Mesenchymal stem cell (in vitro differentiated cells and primary cell): ENCODE measurements around the gene CHCHD4.

Source experiments
- DNase-seq: peaks from one replicate; pipeline ENCODE4 v3.0.0-alpha.2; 2013
- H2AFZ ChIP-seq: one replicate; pipeline ENCODE4 v1.6.1; 2013; ENCODE audit warnings: low read depth, mild to moderate bottlenecking, control low read depth, inconsistent platforms, low read length, moderate library complexity
- H2AK5ac ChIP-seq: 2 replicates; pipeline ENCODE4 v1.6.1; 2013; ENCODE audit warnings: low read length, moderate library complexity, mild to moderate bottlenecking, inconsistent platforms; ENCODE audit not compliant: severe bottlenecking
- H2BK120ac ChIP-seq: one replicate; pipeline ENCODE4 v1.6.1; 2013; ENCODE audit warnings: low read depth, mild to moderate bottlenecking, inconsistent platforms, low read length, moderate library complexity
- H2BK12ac ChIP-seq, 2 experiments: one replicate each; pipeline ENCODE4 v1.6.1; 2013; ENCODE audit warnings: inconsistent platforms in 2 of 2, low read length in 2 of 2, mild to moderate bottlenecking in 2 of 2, moderate library complexity in 2 of 2, control low read depth in 1 of 2
- H2BK15ac ChIP-seq: one replicate; pipeline ENCODE4 v1.6.1; 2013; ENCODE audit warnings: mild to moderate bottlenecking, low read depth, inconsistent platforms; ENCODE audit not compliant: poor library complexity, severe bottlenecking
- H2BK5ac ChIP-seq: 2 replicates; pipeline ENCODE4 v1.6.1; 2013; ENCODE audit warnings: low read depth, mild to moderate bottlenecking, low read length, control low read depth, inconsistent platforms; ENCODE audit not compliant: poor library complexity, severe bottlenecking
- H3K14ac ChIP-seq, 2 experiments: one replicate each; pipeline ENCODE4 v1.6.1; 2013; ENCODE audit warnings: inconsistent platforms in 2 of 2, low read length in 2 of 2, control low read depth in 1 of 2, mild to moderate bottlenecking in 1 of 2, moderate library complexity in 1 of 2
- H3K18ac ChIP-seq, 2 experiments: one replicate each; pipeline ENCODE4 v1.6.1; 2013; ENCODE audit warnings: inconsistent platforms in 2 of 2, low read length in 2 of 2, control low read depth in 1 of 2, low read depth in 1 of 2, mild to moderate bottlenecking in 1 of 2
- H3K23ac ChIP-seq, 2 experiments: one replicate each; pipeline ENCODE4 v1.6.1; 2013; ENCODE audit warnings: inconsistent platforms in 2 of 2, low read length in 2 of 2, mild to moderate bottlenecking in 2 of 2, moderate library complexity in 2 of 2, control low read depth in 1 of 2
- H3K27ac ChIP-seq: 2 replicates; pipeline ENCODE4 v1.5.1; 2013; ENCODE audit warnings: mild to moderate bottlenecking, moderate library complexity, low read length, control low read depth, inconsistent platforms; ENCODE audit not compliant: poor library complexity, severe bottlenecking
- H3K27me3 ChIP-seq, 2 experiments: 2 replicates each; pipeline versions ENCODE4 v1.6.1 to v1.7.0; 2013; ENCODE audit warnings: low read length in 2 of 2, mild to moderate bottlenecking in 2 of 2, moderate library complexity in 2 of 2, control low read depth in 1 of 2, inconsistent platforms in 1 of 2; ENCODE audit not compliant: control insufficient read depth in 1 of 2, insufficient read depth in 1 of 2
- H3K36me3 ChIP-seq, 2 experiments: 2 replicates each; pipeline versions ENCODE4 v1.6.1 to v1.7.0; 2013; ENCODE audit warnings: low read length in 2 of 2, control low read depth in 1 of 2, inconsistent platforms in 1 of 2, low read depth in 1 of 2, mild to moderate bottlenecking in 1 of 2; ENCODE audit not compliant: insufficient read depth in 2 of 2, control insufficient read depth in 1 of 2
- H3K4ac ChIP-seq, 2 experiments: one replicate each; pipeline ENCODE4 v1.6.1; 2013; ENCODE audit warnings: inconsistent platforms in 2 of 2, low read length in 2 of 2, mild to moderate bottlenecking in 2 of 2, moderate library complexity in 2 of 2, control low read depth in 1 of 2, low read depth in 1 of 2
- H3K4me1 ChIP-seq: 2 replicates; pipeline ENCODE4 v1.6.1; 2013; ENCODE audit warnings: low read depth, low read length, control low read depth; ENCODE audit not compliant: control insufficient read depth, insufficient read depth
- H3K4me2 ChIP-seq: 2 replicates; pipeline ENCODE4 v1.6.1; 2013; ENCODE audit warnings: low read length, mild to moderate bottlenecking, inconsistent platforms; ENCODE audit not compliant: poor library complexity, severe bottlenecking
- H3K4me3 ChIP-seq, 2 experiments: 2 replicates each; pipeline versions ENCODE4 v1.5.1 to v1.7.0; 2013; ENCODE audit warnings: low read length in 2 of 2, mild to moderate bottlenecking in 2 of 2, control low read depth in 1 of 2, low read depth in 1 of 2; ENCODE audit not compliant: insufficient read depth in 1 of 2
- H3K79me1 ChIP-seq: replicated peaks from 2 replicates; pipeline ENCODE4 v1.6.1; 2013; ENCODE audit warnings: mild to moderate bottlenecking, control low read depth, low read length, inconsistent platforms; ENCODE audit not compliant: poor library complexity, severe bottlenecking
- H3K9ac ChIP-seq: 2 replicates; pipeline ENCODE4 v1.7.0; 2013; ENCODE audit warnings: mild to moderate bottlenecking, low read length, moderate library complexity
- H3K9me3 ChIP-seq: 2 replicates; pipeline ENCODE4 v1.7.0; 2013; ENCODE audit warnings: mild to moderate bottlenecking, low read length; ENCODE audit not compliant: control insufficient read depth
- H4K8ac ChIP-seq: one replicate; pipeline ENCODE4 v1.6.1; 2013; ENCODE audit warnings: inconsistent platforms, mild to moderate bottlenecking, low read length, moderate library complexity
- H4K91ac ChIP-seq: one replicate; pipeline ENCODE4 v1.6.1; 2013; ENCODE audit warnings: mild to moderate bottlenecking, low read length, inconsistent platforms
- WGBS: methylation state at CpG from one replicate; pipeline ENCODE4 v1.1.7; 2013; ENCODE audit warnings: mixed read lengths; 5-methylcytosine and 5-hydroxymethylcytosine counted together

CHCHD4 gene

GRCh38 chr3:14132120-14132519, 7.5 kb upstream of the CHCHD4 start:
- WGBS: 95% methylated on average over 8 of the region's 8 CpGs
- Histone ChIP-seq H3K9ac (no peak overlapping the region), H3K9me3 (no peaks in the 10 kb centered on the region)

DNA sequence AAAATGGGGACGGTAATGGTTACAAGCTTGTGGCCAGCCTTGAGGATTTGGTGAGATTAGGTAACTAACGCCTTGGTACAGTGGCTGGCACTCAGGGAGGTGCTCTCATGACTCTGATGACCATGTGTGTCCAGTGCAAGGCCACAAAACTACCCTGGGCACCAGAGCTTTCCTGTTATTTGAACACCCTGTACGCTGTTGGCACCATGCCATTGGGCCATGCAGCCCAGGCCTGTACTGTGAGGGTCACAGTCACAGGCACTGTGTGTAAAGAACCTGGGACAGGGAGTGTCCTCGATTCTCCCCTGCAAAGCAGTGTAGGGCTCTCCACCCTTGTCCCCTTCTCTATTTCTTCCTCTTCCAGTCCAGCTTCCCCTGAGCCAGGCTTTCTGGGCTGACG, 6.5 kb upstream of the CHCHD4 start:
- Histone ChIP-seq H2AFZ (no peak overlapping the region), H4K8ac (no peak overlapping the region), H2BK5ac (no peak overlapping the region), H3K9me3 (no peaks in the 10 kb centered on the region), H3K4me3 (no peak overlapping the region), H2BK12ac (no peak overlapping the region), H3K18ac (no peak overlapping the region), H3K4ac (no peak overlapping the region), H2BK15ac (no peak overlapping the region), H3K36me3 (peaks cover 80 to 93% of the 10 kb centered on the region in 2 experiments), H3K27me3 (no peaks in the 10 kb centered on the region), H3K79me1 (peaks cover 59% of the 10 kb centered on the region), H3K4me1 (peaks cover 11% of the 10 kb centered on the region), H3K23ac (no peak overlapping the region), H2AK5ac (no peak overlapping the region), H3K27ac (no peak overlapping the region), H4K91ac (no peak overlapping the region), H2BK120ac (no peak overlapping the region), H3K14ac (no peak overlapping the region), H3K4me2 (no peak overlapping the region), H3K9ac (no peak overlapping the region)
- DNase-seq: no peak
- 98% methylated on average over 5 of the region's 5 CpGs for WGBS

More at GRCh38 chr3:14132120-14132519, 7.5 kb upstream of the CHCHD4 start:
- Histone ChIP-seq H2AFZ (no peak overlapping the region), H2AK5ac (no peak overlapping the region), H3K4ac (no peak overlapping the region), H2BK12ac (no peak overlapping the region), H3K4me3 (no peak overlapping the region), H3K27ac (no peak overlapping the region), H3K4me2 (no peak overlapping the region), H3K18ac (no peak overlapping the region), H3K79me1 (peaks cover 61% of the 10 kb centered on the region), H4K91ac (no peak overlapping the region), H2BK5ac (no peak overlapping the region), H3K4me1 (peaks cover 6% of the 10 kb centered on the region), H2BK15ac (no peak overlapping the region), H3K14ac (no peak overlapping the region), H3K27me3 (no peaks in the 10 kb centered on the region), H3K36me3 (peaks cover 90 to 98% of the 10 kb centered on the region in 2 experiments), H2BK120ac (no peak overlapping the region), H3K23ac (no peak overlapping the region), H4K8ac (no peak overlapping the region)
- DNase-seq: no peak

GRCh38 chr3:14130707-14131106, 6.0 kb upstream of the CHCHD4 start:
- Histone ChIP-seq H3K23ac (no peak overlapping the region), H2BK12ac (no peak overlapping the region), H4K91ac (no peak overlapping the region), H3K9ac (no peak overlapping the region), H2AFZ (no peak overlapping the region), H3K79me1 (peaks cover 59% of the 10 kb centered on the region), H2BK120ac (no peak overlapping the region), H3K27me3 (no peaks in the 10 kb centered on the region), H3K27ac (no peak overlapping the region), H2AK5ac (no peak overlapping the region), H3K4me1 (peaks cover 15% of the 10 kb centered on the region), H3K14ac (no peak overlapping the region), H3K36me3 (peaks cover 78 to 89% of the 10 kb centered on the region in 2 experiments), H2BK5ac (no peak overlapping the region), H3K4me2 (no peak overlapping the region), H3K18ac (no peak overlapping the region), H4K8ac (no peak overlapping the region), H2BK15ac (no peak overlapping the region), H3K4me3 (no peak overlapping the region), H3K4ac (no peak overlapping the region), H3K9me3 (no peaks in the 10 kb centered on the region)
- DNase-seq: no peak
- whole genome bisulfite sequencing: 96% methylated on average over 12 of the region's 12 CpGs

- Histone ChIP-seq H2BK5ac (no peak overlapping the region), H3K4ac (no peak overlapping the region), H3K4me3 (no peak overlapping the region), H3K27ac (no peak overlapping the region), H2BK15ac (no peak overlapping the region), H3K18ac (no peak overlapping the region), H2BK120ac (no peak overlapping the region), H3K4me1 (peaks cover 15% of the 10 kb centered on the region), H3K14ac (no peak overlapping the region), H4K8ac (no peak overlapping the region), H3K79me1 (peaks cover 56% of the 10 kb centered on the region), H3K23ac (no peak overlapping the region), H3K4me2 (no peak overlapping the region), H3K9ac (no peak overlapping the region), H2AFZ (no peak overlapping the region), H3K27me3 (no peaks in the 10 kb centered on the region), H3K36me3 (peaks cover 73 to 84% of the 10 kb centered on the region in 2 experiments), H2BK12ac (no peak overlapping the region), H2AK5ac (no peak overlapping the region), H3K9me3 (no peaks in the 10 kb centered on the region), H4K91ac (no peak overlapping the region)
- DNase-seq: no peak
- WGBS: 100% methylated on average over 2 of the region's 4 CpGs
Measured at GRCh38 chr3:14130230-14130629, 5.6 kb upstream of the CHCHD4 start.
